Measurements from ENCODE around the gene RELN. TPM values are rescaled to one million over a fixed set of nuclear protein-coding genes. Genes with fewer than 3 reads are reported as not detected.
"Not testable (repeated sequence)": the region's sequence is repeated elsewhere in the genome, so short reads cannot be mapped to it uniquely, and the experiment has no call there.

Gene RELN
- total RNA-seq, 4 donors from 2014 or later, result 1.2 to 7.1 (median 3.7) TPM

GRCh38 chr7:103824251-103824650, 165.2 kb downstream of the RELN start:
- no peak for TF ChIP-seq CTCF (IDR thresholded peaks at IDR 0.05)
- no peak for ATAC-seq (ENCODE audit: low FRiP score)
- DNase-seq (ENCODE audit: low spot score), result no peak

GRCh38 chr7:103823084-103823483, 166.4 kb downstream of the RELN start:
- TF ChIP-seq CTCF (IDR thresholded peaks at IDR 0.05), result no peak
- ATAC-seq (ENCODE audit: low FRiP score) (no peak), DNase-seq (ENCODE audit: low spot score) (no peak)

- no peak for DNase-seq (ENCODE audit: low spot score)
- TF ChIP-seq CTCF (IDR thresholded peaks at IDR 0.05), result no peak
- ATAC-seq (ENCODE audit: low FRiP score), result no peak
Observed at GRCh38 chr7:103821092-103821491, 168.4 kb downstream of the RELN start.

GRCh38 chr7:103815972-103816371, 173.5 kb downstream of the RELN start:
- not testable (repeated sequence) for DNase-seq (ENCODE audit: low spot score); ATAC-seq (ENCODE audit: low FRiP score)

GRCh38 chr7:103813970-103814369, 175.5 kb downstream of the RELN start:
- ATAC-seq (ENCODE audit: low FRiP score), result no peak
- DNase-seq (ENCODE audit: low spot score), result no peak
- no peak for TF ChIP-seq CTCF (IDR thresholded peaks at IDR 0.05)

- DNase-seq (ENCODE audit: low spot score), result no peak
- no peak for TF ChIP-seq CTCF (IDR thresholded peaks at IDR 0.05)
- no peak for ATAC-seq (ENCODE audit: low FRiP score)
Observed at GRCh38 chr7:103811997-103812396, 177.5 kb downstream of the RELN start.

- no peak for ATAC-seq (ENCODE audit: low FRiP score)
- DNase-seq (ENCODE audit: low spot score), result no peak
- TF ChIP-seq CTCF (IDR thresholded peaks at IDR 0.05), result no peak
Observed at GRCh38 chr7:103811290-103811689, 178.2 kb downstream of the RELN start.

Measured in omental fat pad (tissue), 4 donors.